Measurements from ENCODE around the gene C2orf66.

DNA sequence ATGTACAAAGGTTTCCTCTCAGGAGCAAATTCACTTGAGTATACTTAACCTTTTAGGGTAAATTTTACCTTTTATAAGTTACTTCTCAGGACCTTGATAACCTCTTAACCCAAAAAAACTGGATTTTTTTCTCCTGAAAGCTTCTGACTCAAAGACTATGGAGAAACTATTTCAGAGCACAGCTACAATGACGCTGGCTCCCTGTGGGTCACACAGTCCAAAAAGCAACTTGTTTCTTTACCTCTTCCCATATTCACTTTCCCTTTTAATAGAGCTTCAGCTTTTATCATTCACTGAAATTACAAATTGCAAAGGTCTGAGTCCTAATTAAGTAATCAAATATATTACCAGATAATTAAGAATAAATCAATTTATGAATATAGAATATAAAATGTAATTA, 42.1 kb downstream of the C2orf66 start:
- TF ChIP-seq CTCF (IDR thresholded peaks at IDR 0.05) (no peak), POLR2AphosphoS5 (IDR thresholded peaks at IDR 0.05) (no peak)
